Measurements from ENCODE around the gene PSMB3. TPM values are rescaled to one million over a fixed set of nuclear protein-coding genes. Genes with fewer than 3 reads are reported as not detected.

Gene PSMB3
- total RNA-seq, 1 donor = 328 TPM

DNA sequence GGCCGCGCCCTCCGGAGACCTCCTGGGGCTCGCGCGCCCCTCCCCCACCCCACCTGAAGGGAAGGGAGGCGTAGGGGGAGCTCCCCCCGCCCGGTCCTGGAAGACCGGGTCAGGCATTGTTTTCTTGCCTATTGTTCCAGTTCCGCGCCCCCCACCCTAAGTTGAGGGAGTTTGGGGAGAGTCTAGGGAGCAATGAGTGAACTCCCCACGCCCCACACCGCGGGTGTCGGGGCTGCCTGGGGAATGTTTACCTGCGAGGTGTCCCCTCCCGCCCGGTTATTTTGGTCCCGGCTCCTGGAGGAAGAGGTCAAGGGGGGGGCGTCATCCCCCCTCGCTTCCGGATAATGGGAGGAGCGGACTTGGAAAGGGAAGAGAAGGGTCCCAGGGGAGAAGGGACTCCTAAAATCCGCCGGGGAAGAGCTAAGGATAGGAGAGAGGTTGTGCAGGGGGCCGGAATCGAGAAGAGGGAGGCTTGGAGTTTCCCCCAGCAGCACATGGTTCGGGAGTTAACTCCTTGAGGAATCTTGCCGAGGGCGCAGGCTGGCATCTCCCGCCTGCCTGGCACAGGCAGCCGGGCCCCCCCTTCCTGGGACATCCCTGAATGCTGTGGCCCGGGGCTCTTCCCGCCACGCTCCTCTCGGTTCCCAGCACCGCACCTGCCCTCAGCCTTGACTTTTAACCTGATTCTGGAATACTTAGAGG, 46.6 kb upstream of the PSMB3 start:
- peak; percentile 16 for DNase-seq (ENCODE audit: low read depth)
- TF ChIP-seq, protein P1, sequence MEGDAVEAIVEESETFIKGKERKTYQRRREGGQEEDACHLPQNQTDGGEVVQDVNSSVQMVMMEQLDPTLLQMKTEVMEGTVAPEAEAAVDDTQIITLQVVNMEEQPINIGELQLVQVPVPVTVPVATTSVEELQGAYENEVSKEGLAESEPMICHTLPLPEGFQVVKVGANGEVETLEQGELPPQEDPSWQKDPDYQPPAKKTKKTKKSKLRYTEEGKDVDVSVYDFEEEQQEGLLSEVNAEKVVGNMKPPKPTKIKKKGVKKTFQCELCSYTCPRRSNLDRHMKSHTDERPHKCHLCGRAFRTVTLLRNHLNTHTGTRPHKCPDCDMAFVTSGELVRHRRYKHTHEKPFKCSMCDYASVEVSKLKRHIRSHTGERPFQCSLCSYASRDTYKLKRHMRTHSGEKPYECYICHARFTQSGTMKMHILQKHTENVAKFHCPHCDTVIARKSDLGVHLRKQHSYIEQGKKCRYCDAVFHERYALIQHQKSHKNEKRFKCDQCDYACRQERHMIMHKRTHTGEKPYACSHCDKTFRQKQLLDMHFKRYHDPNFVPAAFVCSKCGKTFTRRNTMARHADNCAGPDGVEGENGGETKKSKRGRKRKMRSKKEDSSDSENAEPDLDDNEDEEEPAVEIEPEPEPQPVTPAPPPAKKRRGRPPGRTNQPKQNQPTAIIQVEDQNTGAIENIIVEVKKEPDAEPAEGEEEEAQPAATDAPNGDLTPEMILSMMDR (IDR thresholded peaks at IDR 0.05; ENCODE audit: insufficient read depth, low read depth, low read length) = no peak
- H3K4me3 ChIP-seq (ENCODE audit: low read depth, low read length) = peak overlapping the region; percentile 78

DNA sequence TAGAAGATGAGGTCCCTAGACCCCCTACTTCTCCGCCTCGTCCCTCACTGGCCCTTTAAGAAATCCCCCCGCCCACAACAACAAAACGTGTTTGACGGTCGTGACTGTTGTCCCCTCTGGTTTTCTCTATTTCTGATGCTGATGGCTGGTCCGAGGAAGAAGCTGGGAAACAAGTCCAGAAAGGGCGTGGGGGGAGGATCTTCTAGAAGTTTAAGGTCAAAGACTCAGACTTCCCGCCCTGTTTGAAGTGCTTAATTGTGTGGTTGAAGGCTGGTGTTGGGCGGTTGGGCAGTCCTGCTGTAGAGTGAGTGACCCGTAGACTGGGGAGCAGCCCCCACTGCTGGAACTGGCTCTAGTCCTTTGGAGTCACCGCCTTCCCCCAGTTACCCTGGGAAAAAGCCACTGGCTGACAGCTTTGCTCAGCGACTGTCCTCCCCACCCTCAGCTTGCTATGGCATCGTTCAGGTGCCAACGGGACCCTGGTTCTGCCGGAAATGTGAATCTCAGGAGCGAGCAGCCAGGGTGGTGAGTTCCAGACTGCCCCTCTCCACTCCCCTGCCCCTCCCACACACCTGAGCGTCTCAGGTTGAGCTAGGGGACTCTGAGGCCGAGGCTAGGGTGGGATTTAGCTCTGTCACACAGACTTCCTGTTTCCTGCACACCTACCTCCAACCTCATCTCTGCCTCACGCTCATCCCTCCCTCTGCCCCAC, 45.9 kb upstream of the PSMB3 start:
- DNase-seq (ENCODE audit: low read depth) = no peak
- H3K4me3 ChIP-seq (ENCODE audit: low read depth, low read length) = peak overlapping the region; percentile 78
- TF ChIP-seq, protein P1 (IDR thresholded peaks at IDR 0.05; ENCODE audit: insufficient read depth, low read depth, low read length) = no peak

GRCh38 chr17:38707678-38708351, 44.7 kb upstream of the PSMB3 start:
- DNase-seq (ENCODE audit: low read depth) = no peak
- H3K4me3 ChIP-seq (ENCODE audit: low read depth, low read length) = no peak overlapping the region
- TF ChIP-seq, protein P1 (IDR thresholded peaks at IDR 0.05; ENCODE audit: insufficient read depth, low read depth, low read length) = no peak

GRCh38 chr17:38709104-38709820, 43.3 kb upstream of the PSMB3 start:
- no peak for DNase-seq (ENCODE audit: low read depth)
- H3K4me3 ChIP-seq (ENCODE audit: low read depth, low read length) = no peak overlapping the region
- TF ChIP-seq, protein P1 (IDR thresholded peaks at IDR 0.05; ENCODE audit: insufficient read depth, low read depth, low read length) = no peak

GRCh38 chr17:38709864-38710603, 42.5 kb upstream of the PSMB3 start:
- TF ChIP-seq, protein P1 (IDR thresholded peaks at IDR 0.05; ENCODE audit: insufficient read depth, low read depth, low read length) = no peak
- DNase-seq (ENCODE audit: low read depth) = no peak

DNA sequence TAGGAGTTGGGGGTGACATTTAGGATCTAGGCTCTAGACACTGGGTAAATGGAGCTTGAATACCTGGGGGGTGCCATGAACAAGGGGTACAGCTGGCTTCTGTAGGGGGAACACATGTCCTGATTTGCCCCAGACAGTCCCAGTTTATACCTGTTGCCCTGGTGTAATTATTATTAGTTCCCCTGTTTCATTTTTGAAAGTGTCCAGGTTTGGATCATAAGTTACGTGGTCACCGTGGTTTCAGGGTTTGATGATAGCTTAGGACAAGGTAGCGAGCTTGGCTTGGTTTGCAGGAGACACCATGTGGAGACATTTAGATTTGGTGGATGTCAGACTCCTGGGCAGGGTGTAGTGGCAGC, 42.0 kb upstream of the PSMB3 start:
- no peak for DNase-seq (ENCODE audit: low read depth)
- no peak overlapping the region for H3K4me3 ChIP-seq (ENCODE audit: low read depth, low read length)
- TF ChIP-seq, protein P1 (IDR thresholded peaks at IDR 0.05; ENCODE audit: insufficient read depth, low read depth, low read length) = no peak

More at GRCh38 chr17:38709864-38710603, 42.5 kb upstream of the PSMB3 start:
- H3K4me3 ChIP-seq (ENCODE audit: low read depth, low read length) = no peak overlapping the region

Measured in fibroblast of villous mesenchyme (primary cell).